HepG2 (cell line): ENCODE data around the gene PRKACG. TPM values are rescaled to one million over a fixed set of nuclear protein-coding genes. Genes with fewer than 3 reads are reported as not detected.

Experiments used
- ATAC-seq: fragments of 200-7000 bp; cut with Tn5 transposase; 3 replicates; pipeline ENCODE4 v1.9.1; 2020; ENCODE audit warnings: mild to moderate bottlenecking, moderate library complexity
- BruUV-seq: library from RNA; stranded (reverse); fragments of 400-500 nt; replicated peaks from 2 replicates; lab custom pipeline; 2021; lab: Mats Ljungman, UMichigan
- CTCF ChIA-PET: fragments of 300-600 bp; formaldehyde crosslinking; extraction: SDS; loops from one replicate; lab custom pipeline; 2021; ENCODE audit warnings: low total read pairs, inconsistent platforms, low intra/inter-chr PET ratio; lab: Yijun Ruan, JAX
- POLR2A ChIA-PET: fragments of 350-600 bp; sonication (Branson Sonifier 250); formaldehyde crosslinking; loops from one replicate; lab custom pipeline; 2020; ENCODE audit warnings: antibody characterized with exemption, inconsistent platforms; lab: Yijun Ruan, JAX
- DNase-seq: peaks from one replicate; pipeline ENCODE4 v3.0.0-alpha.2; 2015; ENCODE audit warnings: low spot score
- FAIRE-seq: peaks from 3 replicates; lab custom pipeline; 2011; peaks lifted over from hg19 to GRCh38; lab: Jason Lieb, UNC
- H2AFZ ChIP-seq: one replicate; pipeline ENCODE4 v1.6.1; 2011; ENCODE audit warnings: low read length, inconsistent platforms
- H3K27ac ChIP-seq: fragments of 300-600 bp; 3 replicates; pipeline ENCODE4 v1.8.0; 2011; ENCODE audit warnings: mixed run types, mild to moderate bottlenecking, mixed read lengths, low read length, inconsistent platforms; ENCODE audit not compliant: insufficient read depth; ENCODE audit errors: extremely low read length
- H3K27me3 ChIP-seq, 2 experiments: fragments of 200-600 bp in 1 of 2; 2 replicates in 1 of 2; 3 replicates in 1 of 2; pipeline versions ENCODE4 v1.6.0 to v1.8.0; 2011; ENCODE audit warnings: low read length in 2 of 2, mild to moderate bottlenecking in 2 of 2, moderate library complexity in 2 of 2, inconsistent platforms in 1 of 2; ENCODE audit not compliant: insufficient read depth in 2 of 2, control insufficient read depth in 1 of 2
- H3K36me3 ChIP-seq, 2 experiments: fragments of 200-600 bp in 1 of 2; replicated peaks in 1 of 2; 2 replicates in 1 of 2; 3 replicates in 1 of 2; pipeline versions ENCODE4 v1.5.1 to v1.8.0; 2011; ENCODE audit warnings: low read length in 2 of 2, inconsistent platforms in 1 of 2; ENCODE audit not compliant: insufficient read depth in 2 of 2, control insufficient read depth in 1 of 2
- H3K4me1 ChIP-seq: 2 replicates; pipeline ENCODE4 v1.5.1; 2012; ENCODE audit warnings: low read length, inconsistent platforms; ENCODE audit not compliant: insufficient read depth
- H3K4me2 ChIP-seq: 2 replicates; pipeline ENCODE4 v1.6.0; 2011; ENCODE audit warnings: low read depth, low read length, inconsistent platforms
- H3K4me3 ChIP-seq, 3 experiments: fragments of 200-600 bp in 1 of 3; sonication (generic), shearing (Covaris generic) in 1 of 3; replicated peaks in 1 of 3; 2 replicates each; pipeline ENCODE4 v1.5.1; 2011 to 2016; ENCODE audit warnings: low read length in 3 of 3, inconsistent platforms in 2 of 3, low read depth in 2 of 3, mild to moderate bottlenecking in 2 of 3, control low read depth in 1 of 3, mixed read lengths in 1 of 3; ENCODE audit not compliant: insufficient read depth in 1 of 3
- H3K79me2 ChIP-seq: one replicate; pipeline ENCODE4 v1.6.1; 2011; ENCODE audit warnings: low read length, inconsistent platforms; ENCODE audit not compliant: insufficient read depth
- H3K9ac ChIP-seq: 2 replicates; pipeline ENCODE4 v1.6.0; 2011; ENCODE audit warnings: mild to moderate bottlenecking, low read depth, low read length, inconsistent platforms; ENCODE audit not compliant: insufficient read depth
- H3K9me3 ChIP-seq: 2 replicates; pipeline ENCODE4 v1.5.1; 2012; ENCODE audit warnings: mild to moderate bottlenecking, low read length
- H4K20me1 ChIP-seq: 2 replicates; pipeline ENCODE4 v1.6.0; 2011; ENCODE audit warnings: inconsistent platforms, mild to moderate bottlenecking, low read length, moderate library complexity; ENCODE audit not compliant: insufficient read depth
- MLLT10 ChIP-seq: sonication (generic); formaldehyde crosslinking; IDR thresholded peaks from 2 replicates; pipeline ENCODE4 v1.4.0; 2020; ENCODE audit warnings: missing genetic modification reagents
- TCF7L2 ChIP-seq: IDR thresholded peaks from 2 replicates; pipeline ENCODE4 v1.6.1; 2011; ENCODE audit warnings: mild to moderate bottlenecking, low read depth, low read length, moderate library complexity
- ZC3H4 ChIP-seq: sonication (generic); formaldehyde crosslinking; IDR thresholded peaks from 2 replicates; pipeline ENCODE4 v1.4.0; 2020; ENCODE audit warnings: missing genetic modification reagents, borderline replicate concordance
- ZFP36L1 ChIP-seq: sonication (generic); formaldehyde crosslinking; IDR thresholded peaks from 2 replicates; pipeline ENCODE4 v1.8.0; 2022; ENCODE audit warnings: mild to moderate bottlenecking, missing genetic modification reagents, moderate library complexity
- ZMAT3 ChIP-seq: sonication (generic); formaldehyde crosslinking; conservative IDR thresholded peaks from 2 replicates; pipeline ENCODE4 v1.7.0; 2021; ENCODE audit warnings: missing genetic modification reagents
- ZNF124 ChIP-seq: sonication (generic); formaldehyde crosslinking; IDR thresholded peaks from 2 replicates; pipeline ENCODE4 v1.4.0; 2020; ENCODE audit warnings: missing genetic modification reagents
- ZNF607 ChIP-seq: sonication (generic); formaldehyde crosslinking; IDR thresholded peaks from 2 replicates; pipeline ENCODE4 v1.5.1; 2020; ENCODE audit warnings: missing genetic modification reagents, mild to moderate bottlenecking, borderline replicate concordance
- ZNF737 ChIP-seq: sonication (generic); formaldehyde crosslinking; IDR thresholded peaks from 2 replicates; pipeline ENCODE4 v1.5.0; 2020; ENCODE audit warnings: missing genetic modification reagents, mild to moderate bottlenecking, borderline replicate concordance
- WGBS: methylation state at CpG from one replicate; pipeline ENCODE4 v1.1.6; 2017; ENCODE audit warnings: low lambda C conversion rate; 5-methylcytosine and 5-hydroxymethylcytosine counted together
- in situ Hi-C: cut with HindIII; loops from 2 replicates; pipeline ENCODE4 v1.10.0; 2017; ENCODE audit warnings: low pct_unique_long_range_greater_than_20kb; ENCODE audit not compliant: extremely low pct_ligation_motif_present
- intact Hi-C: fragments of 100-400 bp; cut with micrococcal nuclease; formaldehyde crosslinking; loops from one replicate; pipeline ENCODE4 v1.10.0; 2022; ENCODE audit not compliant: unreplicated experiment
- polyA plus RNA-seq, 8 experiments: library from polyadenylated mRNA; depleted of rRNA in 3 of 8; stranded (reverse) in 7 of 8; unstranded in 1 of 8; fragments of >200 nt; fragmentation: Illumina TruSeq in 4 of 8; extraction: Trizol in 4 of 8; gene quantifications; 2 replicates each; pipeline versions ENCODE4 v1.2.1 to v1.2.3, GENCODE V29; 2011 to 2016; ENCODE audit warnings: low read depth in 4 of 8, missing spikeins in 1 of 8, mixed read lengths in 1 of 8; ENCODE audit not compliant: insufficient read depth in 1 of 8
- total RNA-seq, 5 experiments: library from RNA; depleted of rRNA; stranded (reverse); fragments of >200 nt; fragmentation: Illumina TruSeq; extraction: Trizol; gene quantifications; 2 replicates each; pipeline ENCODE4 v1.2.3, GENCODE V29; 2016; ENCODE audit warnings: low read depth in 1 of 5
- TF ChIP-seq, protein P1 (sequence below): sonication (generic); formaldehyde crosslinking; IDR thresholded peaks from 2 replicates; pipeline ENCODE4 v1.5.0; 2020; ENCODE audit warnings: mild to moderate bottlenecking, missing genetic modification reagents
- TF ChIP-seq, protein P2 (sequence below): IDR thresholded peaks from 2 replicates; pipeline ENCODE4 v1.6.1; 2016; ENCODE audit warnings: low read depth, control low read depth

PRKACG gene
- total and polyA plus RNA-seq, 2 of the 13 experiments (the other 11 are each of a cell fraction or from before 2014, with no cell fraction given) = not detected

DNA sequence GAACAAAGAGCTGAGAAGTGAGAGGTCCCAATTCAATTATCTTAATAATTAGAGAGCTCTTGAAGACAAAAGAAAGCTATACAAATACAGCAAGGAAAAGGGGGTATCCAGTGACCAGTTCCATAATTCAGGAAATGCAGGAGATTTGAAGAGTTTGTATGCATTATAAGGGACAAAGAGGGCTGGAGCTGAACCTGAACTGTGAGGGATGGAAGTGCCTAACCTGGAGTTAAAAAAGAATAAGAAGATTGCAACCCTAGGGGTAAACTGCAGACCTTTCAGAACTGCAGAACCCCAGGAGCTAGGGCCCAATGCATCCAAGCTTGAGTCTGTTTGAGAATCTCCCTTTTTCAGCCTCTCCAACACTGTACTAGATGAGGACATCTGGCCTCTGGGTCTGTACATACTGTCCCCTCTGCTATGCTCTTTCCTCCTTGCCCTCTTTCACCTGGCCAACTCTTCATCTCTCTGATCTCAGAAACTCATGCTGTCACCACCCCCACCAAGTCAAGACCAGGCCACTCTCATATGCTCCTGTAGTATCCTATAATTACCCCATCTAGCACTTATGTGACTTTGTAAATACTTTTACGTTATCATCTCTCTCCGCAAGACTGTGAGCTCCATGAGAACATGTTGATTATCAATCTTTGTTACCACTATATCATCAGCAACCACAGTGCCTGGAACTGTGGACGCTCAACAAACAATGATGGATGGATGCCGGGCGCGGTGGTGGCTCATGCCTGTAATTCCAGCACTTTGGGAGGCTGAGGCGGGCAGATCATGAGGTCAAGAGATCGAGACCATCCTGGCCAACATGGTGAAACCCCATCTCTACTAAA is 6.6 kb upstream of the PRKACG start (continued):
- TF ChIP-seq, protein P1, sequence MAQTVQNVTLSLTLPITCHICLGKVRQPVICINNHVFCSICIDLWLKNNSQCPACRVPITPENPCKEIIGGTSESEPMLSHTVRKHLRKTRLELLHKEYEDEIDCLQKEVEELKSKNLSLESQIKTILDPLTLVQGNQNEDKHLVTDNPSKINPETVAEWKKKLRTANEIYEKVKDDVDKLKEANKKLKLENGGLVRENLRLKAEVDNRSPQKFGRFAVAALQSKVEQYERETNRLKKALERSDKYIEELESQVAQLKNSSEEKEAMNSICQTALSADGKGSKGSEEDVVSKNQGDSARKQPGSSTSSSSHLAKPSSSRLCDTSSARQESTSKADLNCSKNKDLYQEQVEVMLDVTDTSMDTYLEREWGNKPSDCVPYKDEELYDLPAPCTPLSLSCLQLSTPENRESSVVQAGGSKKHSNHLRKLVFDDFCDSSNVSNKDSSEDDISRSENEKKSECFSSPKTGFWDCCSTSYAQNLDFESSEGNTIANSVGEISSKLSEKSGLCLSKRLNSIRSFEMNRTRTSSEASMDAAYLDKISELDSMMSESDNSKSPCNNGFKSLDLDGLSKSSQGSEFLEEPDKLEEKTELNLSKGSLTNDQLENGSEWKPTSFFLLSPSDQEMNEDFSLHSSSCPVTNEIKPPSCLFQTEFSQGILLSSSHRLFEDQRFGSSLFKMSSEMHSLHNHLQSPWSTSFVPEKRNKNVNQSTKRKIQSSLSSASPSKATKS = no peak
- no peak for TF ChIP-seq ZNF737
- TF ChIP-seq, protein P2, sequence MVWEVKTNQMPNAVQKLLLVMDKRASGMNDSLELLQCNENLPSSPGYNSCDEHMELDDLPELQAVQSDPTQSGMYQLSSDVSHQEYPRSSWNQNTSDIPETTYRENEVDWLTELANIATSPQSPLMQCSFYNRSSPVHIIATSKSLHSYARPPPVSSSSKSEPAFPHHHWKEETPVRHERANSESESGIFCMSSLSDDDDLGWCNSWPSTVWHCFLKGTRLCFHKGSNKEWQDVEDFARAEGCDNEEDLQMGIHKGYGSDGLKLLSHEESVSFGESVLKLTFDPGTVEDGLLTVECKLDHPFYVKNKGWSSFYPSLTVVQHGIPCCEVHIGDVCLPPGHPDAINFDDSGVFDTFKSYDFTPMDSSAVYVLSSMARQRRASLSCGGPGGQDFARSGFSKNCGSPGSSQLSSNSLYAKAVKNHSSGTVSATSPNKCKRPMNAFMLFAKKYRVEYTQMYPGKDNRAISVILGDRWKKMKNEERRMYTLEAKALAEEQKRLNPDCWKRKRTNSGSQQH (CRISPR knock-in tag) = no peak
- no peak for TF ChIP-seq ZNF124
- no peak for TF ChIP-seq TCF7L2
- TF ChIP-seq ZFP36L1 = no peak
- no peak for TF ChIP-seq ZC3H4 (CRISPR knock-in tag)

DNA sequence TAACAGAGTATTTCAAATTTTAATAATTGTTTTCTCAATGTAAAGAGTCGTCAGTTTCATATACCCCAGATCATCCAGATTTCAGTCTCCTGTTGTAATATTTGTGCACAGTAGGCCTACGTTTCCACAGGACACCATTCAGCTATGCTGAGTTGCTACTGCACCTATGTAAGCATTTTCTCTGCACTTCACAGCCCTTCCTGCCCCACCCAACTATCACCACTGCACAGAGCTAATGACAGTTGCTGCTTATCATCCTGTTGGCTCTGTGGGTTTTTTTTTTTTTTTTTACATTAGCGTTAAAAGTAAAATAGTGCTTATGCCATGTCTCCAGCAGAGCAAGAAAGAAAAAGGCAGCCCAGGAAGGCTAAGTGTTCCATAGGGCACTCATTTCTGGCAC is 5.9 kb upstream of the PRKACG start:
- in situ Hi-C loops (no loop called here), intact Hi-C loops (loop anchor here (10.0 kb wide), 1 partner anchor 315 kb away; the partner anchor contains the start of gene PIP5K1B)
- Histone ChIP-seq H3K9me3 (no peaks in the 10 kb centered on the region), H4K20me1 (no peaks in the 10 kb centered on the region), H3K36me3 (no peaks in the 10 kb centered on the region), H3K27ac (no peak overlapping the region), H3K4me1 (peaks cover 13% of the 10 kb centered on the region), H3K4me3 (no peak overlapping the region), H3K9ac (no peak overlapping the region), H2AFZ (no peak overlapping the region), H3K27me3 (no peaks in the 10 kb centered on the region; a peak in 1 of 5 replicates), H3K79me2 (no peaks in the 10 kb centered on the region), H3K4me2 (no peak overlapping the region)
- ATAC-seq (no peak), FAIRE-seq (no peak), DNase-seq (no peak)
- no TSS peak for BruUV-seq
- CTCF ChIA-PET = no interaction called here
- POLR2A ChIA-PET = no interaction called here
- WGBS = 9% methylated on average over 3 of the region's 3 CpGs
- TF ChIP-seq ZMAT3 (CRISPR knock-in tag) (no peak), MLLT10 (CRISPR knock-in tag) (no peak), ZNF607 (CRISPR knock-in tag) (no peak)
